OCI-LY7 (cell line): ENCODE results near the gene EFCAB5.
"Not testable (repeated sequence)": the region's sequence is repeated elsewhere in the genome, so short reads cannot be mapped to it uniquely, and the experiment has no call there.

Source experiments
- EZH2phosphoT487 ChIP-seq: fragments of 200-600 bp; sonication (generic); IDR thresholded peaks from 2 replicates; pipeline ENCODE4 v1.6.1; 2018; ENCODE audit warnings: low read depth, borderline replicate concordance, mild to moderate bottlenecking, mixed run types, antibody characterized with exemption, low read length, moderate library complexity, mixed read lengths
- TF ChIP-seq, protein P1 (sequence below): fragments of 200-600 bp; sonication (generic); conservative IDR thresholded peaks from 2 replicates; pipeline ENCODE4 v1.5.1; 2014; ENCODE audit warnings: mild to moderate bottlenecking, antibody characterized with exemption, low read length, moderate library complexity, mixed read lengths

DNA sequence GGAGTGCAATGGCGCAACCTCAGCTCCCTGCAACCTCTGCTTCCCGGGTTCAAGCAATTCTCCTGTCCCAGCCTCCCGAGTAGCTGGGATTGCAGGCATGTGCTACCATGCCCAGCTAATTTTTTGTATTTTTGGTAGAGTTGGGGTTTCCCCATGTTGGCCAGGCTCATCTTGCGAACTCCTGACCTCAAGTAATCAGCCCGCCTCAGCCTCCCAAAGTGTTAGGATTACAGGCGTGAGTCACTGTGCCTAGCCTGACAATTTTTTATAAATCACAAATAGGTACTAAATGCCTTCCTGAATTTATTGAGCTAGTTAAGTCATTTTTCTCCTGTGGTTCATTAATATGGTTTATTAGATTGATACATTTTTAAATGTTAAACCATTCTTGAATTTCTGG is 206.4 kb downstream of the EFCAB5 start:
- TF ChIP-seq, protein P1, sequence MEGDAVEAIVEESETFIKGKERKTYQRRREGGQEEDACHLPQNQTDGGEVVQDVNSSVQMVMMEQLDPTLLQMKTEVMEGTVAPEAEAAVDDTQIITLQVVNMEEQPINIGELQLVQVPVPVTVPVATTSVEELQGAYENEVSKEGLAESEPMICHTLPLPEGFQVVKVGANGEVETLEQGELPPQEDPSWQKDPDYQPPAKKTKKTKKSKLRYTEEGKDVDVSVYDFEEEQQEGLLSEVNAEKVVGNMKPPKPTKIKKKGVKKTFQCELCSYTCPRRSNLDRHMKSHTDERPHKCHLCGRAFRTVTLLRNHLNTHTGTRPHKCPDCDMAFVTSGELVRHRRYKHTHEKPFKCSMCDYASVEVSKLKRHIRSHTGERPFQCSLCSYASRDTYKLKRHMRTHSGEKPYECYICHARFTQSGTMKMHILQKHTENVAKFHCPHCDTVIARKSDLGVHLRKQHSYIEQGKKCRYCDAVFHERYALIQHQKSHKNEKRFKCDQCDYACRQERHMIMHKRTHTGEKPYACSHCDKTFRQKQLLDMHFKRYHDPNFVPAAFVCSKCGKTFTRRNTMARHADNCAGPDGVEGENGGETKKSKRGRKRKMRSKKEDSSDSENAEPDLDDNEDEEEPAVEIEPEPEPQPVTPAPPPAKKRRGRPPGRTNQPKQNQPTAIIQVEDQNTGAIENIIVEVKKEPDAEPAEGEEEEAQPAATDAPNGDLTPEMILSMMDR = not testable (repeated sequence)
- TF ChIP-seq EZH2phosphoT487 = not testable (repeated sequence)
